ENCODE measurements around the gene ABCC1. TPM values are rescaled to one million over a fixed set of nuclear protein-coding genes. Genes with fewer than 3 reads are reported as not detected.

Gene ABCC1
- total and polyA plus RNA-seq, 4 donors, result 12.4 to 41.5 (median 31.3) TPM

DNA sequence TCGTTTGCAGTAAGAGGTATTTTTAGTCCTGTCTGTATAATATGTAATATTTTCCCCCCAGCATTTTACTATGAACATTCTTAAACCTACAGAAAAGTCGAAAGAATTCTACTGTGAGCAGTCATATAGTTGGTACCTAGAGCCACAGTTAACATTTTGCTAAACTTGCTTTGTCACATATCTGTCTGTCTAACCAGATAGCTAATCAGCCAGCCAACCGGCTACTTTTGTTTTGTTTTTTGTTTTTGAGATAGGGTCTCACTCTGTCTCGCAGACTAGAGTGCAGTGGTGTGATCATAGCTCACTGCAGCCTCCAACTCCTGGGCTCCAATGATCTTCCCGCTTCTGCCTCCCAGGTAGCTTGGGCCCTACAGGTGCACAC lies 73.3 kb downstream of the ABCC1 start:
- peaks cover 0 to 10% (median 9%) of the 10 kb centered on the region in 5 donors for H3K4me1 ChIP-seq (ENCODE audit: control insufficient read depth in 5 of 5, insufficient read depth in 5 of 5, low read length in 5 of 5)
- H3K9me3 ChIP-seq (ENCODE audit: control insufficient read depth in 4 of 4, insufficient read depth in 3 of 4, low read length in 3 of 4), result no peaks in the 10 kb centered on the region
- 77 to 89% methylated on average over 5 of the region's 5 CpGs for WGBS, 2 donors
- peak overlapping the region; percentile 65 to 80 for H3K27ac ChIP-seq (ENCODE audit: low read depth in 1 of 2, low read length in 1 of 2)
- ATAC-seq (ENCODE audit: insufficient read depth, low FRiP score) (no peak), DNase-seq (no peak)
- H3K27me3 ChIP-seq (ENCODE audit: control insufficient read depth in 3 of 3, insufficient read depth in 3 of 3, low read length in 2 of 3), result no peaks in the 10 kb centered on the region
- no peak overlapping the region for H3K4me3 ChIP-seq
- H3K36me3 ChIP-seq (ENCODE audit: control insufficient read depth in 4 of 4, insufficient read depth in 4 of 4, low read length in 4 of 4), result peaks cover 0 to 9% (median 3%) of the 10 kb centered on the region in 4 donors
- no peak overlapping the region for H3K9ac ChIP-seq (ENCODE audit: insufficient read depth in 1 of 2, low read length in 2 of 2)
- TF ChIP-seq, protein P1, sequence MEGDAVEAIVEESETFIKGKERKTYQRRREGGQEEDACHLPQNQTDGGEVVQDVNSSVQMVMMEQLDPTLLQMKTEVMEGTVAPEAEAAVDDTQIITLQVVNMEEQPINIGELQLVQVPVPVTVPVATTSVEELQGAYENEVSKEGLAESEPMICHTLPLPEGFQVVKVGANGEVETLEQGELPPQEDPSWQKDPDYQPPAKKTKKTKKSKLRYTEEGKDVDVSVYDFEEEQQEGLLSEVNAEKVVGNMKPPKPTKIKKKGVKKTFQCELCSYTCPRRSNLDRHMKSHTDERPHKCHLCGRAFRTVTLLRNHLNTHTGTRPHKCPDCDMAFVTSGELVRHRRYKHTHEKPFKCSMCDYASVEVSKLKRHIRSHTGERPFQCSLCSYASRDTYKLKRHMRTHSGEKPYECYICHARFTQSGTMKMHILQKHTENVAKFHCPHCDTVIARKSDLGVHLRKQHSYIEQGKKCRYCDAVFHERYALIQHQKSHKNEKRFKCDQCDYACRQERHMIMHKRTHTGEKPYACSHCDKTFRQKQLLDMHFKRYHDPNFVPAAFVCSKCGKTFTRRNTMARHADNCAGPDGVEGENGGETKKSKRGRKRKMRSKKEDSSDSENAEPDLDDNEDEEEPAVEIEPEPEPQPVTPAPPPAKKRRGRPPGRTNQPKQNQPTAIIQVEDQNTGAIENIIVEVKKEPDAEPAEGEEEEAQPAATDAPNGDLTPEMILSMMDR (IDR thresholded peaks at IDR 0.05; ENCODE audit: control extremely low read depth, extremely low read depth), result no peak

DNA sequence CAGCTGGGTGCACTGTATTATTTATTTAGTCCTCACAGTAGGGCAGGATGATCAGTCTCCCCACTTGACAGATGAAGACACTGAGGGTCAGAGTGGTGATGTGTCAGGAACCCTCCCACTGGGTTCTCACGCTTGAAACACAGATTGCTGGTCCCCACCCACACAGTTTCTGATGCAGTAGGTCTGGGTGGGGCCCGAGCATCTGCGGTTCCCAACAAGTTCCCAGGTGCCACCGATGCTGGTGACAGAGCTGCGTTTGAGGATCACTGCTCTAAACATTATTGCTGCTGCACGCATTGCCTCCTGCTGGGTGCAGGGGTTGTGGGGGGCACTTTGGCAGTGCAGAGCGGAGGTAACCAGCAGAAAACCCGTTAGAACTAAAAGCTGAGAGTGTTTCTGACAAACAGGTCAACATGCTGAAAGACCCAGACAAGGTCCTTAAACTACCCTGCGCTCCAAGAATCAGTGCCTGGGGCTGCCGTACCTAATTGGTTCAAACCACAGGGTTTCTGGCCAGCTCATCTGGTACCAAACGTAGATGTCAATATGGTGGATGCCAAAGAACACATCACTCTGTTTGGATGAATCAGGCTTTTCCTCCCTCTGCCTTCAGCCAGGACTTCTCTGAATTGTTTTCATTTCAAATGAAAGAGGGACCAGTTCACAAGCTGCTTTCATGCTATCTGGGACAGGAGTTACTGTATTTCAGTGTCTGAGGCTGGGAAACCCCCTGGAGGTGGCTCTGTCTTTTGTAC lies 76.0 kb downstream of the ABCC1 start:
- Histone ChIP-seq H3K9me3 (ENCODE audit: control insufficient read depth in 4 of 4, insufficient read depth in 3 of 4, low read length in 3 of 4) (no peaks in the 10 kb centered on the region), H3K4me1 (ENCODE audit: control insufficient read depth in 5 of 5, insufficient read depth in 5 of 5, low read length in 5 of 5) (peaks cover 0 to 15% (median 9%) of the 10 kb centered on the region in 5 donors), H3K9ac (ENCODE audit: insufficient read depth in 1 of 2, low read length in 2 of 2) (no peak overlapping the region), H3K36me3 (ENCODE audit: control insufficient read depth in 4 of 4, insufficient read depth in 4 of 4, low read length in 4 of 4) (peaks cover 0 to 2% (median 1%) of the 10 kb centered on the region in 4 donors), H3K27ac (ENCODE audit: low read depth in 1 of 2, low read length in 1 of 2) (no peak overlapping the region), H3K27me3 (ENCODE audit: control insufficient read depth in 3 of 3, insufficient read depth in 3 of 3, low read length in 2 of 3) (no peaks in the 10 kb centered on the region), H3K4me3 (no peak overlapping the region)
- TF ChIP-seq, protein P1 (IDR thresholded peaks at IDR 0.05; ENCODE audit: control extremely low read depth, extremely low read depth), result no peak
- WGBS, 2 donors, result 78 to 88% methylated on average over 11 of the region's 11 CpGs
- ATAC-seq (ENCODE audit: insufficient read depth, low FRiP score) (no peak), DNase-seq (no peak)

DNA sequence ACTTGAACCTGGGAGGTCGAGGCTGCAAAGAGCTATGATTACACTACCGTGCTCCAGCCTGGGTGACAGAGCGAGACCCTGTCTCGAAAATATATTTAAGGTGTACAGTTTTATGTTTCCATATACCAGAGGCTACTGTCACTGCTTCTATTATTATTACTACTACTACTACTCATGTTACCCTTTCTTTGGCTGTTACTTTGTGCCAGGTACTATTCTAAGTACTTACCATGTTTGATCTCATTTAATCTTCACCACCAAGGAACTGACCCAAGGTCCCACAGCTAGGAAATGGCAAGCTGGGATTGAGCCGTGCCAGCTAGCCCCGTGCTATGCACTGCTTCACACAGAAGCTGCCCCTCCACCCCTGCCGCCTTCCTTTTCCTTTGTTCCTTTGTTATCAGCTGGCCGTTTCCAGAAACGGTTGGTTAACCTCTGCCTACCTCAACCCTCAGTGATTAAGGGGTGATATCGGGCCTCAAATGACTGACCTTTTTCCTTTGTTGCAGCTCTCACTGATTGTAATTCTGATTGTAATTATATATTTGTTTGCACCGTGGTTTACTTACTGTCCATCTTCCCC lies 78.4 kb downstream of the ABCC1 start:
- H3K27me3 ChIP-seq (ENCODE audit: control insufficient read depth in 3 of 3, insufficient read depth in 3 of 3, low read length in 2 of 3), result no peaks in the 10 kb centered on the region
- no peak overlapping the region for H3K9ac ChIP-seq (ENCODE audit: insufficient read depth in 1 of 2, low read length in 2 of 2)
- WGBS, 2 donors, result 55 to 67% methylated on average over 11 of the region's 11 CpGs
- H3K36me3 ChIP-seq (ENCODE audit: control insufficient read depth in 4 of 4, insufficient read depth in 4 of 4, low read length in 4 of 4), result peaks cover 0 to 6% (median 2%) of the 10 kb centered on the region in 4 donors
- TF ChIP-seq, protein P1 (IDR thresholded peaks at IDR 0.05; ENCODE audit: control extremely low read depth, extremely low read depth), result no peak
- H3K4me3 ChIP-seq, result no peak overlapping the region
- no peak for ATAC-seq (ENCODE audit: insufficient read depth, low FRiP score)
- H3K27ac ChIP-seq (ENCODE audit: low read depth in 1 of 2, low read length in 1 of 2), result no peak overlapping the region
- H3K9me3 ChIP-seq (ENCODE audit: control insufficient read depth in 4 of 4, insufficient read depth in 3 of 4, low read length in 3 of 4), result no peaks in the 10 kb centered on the region
- no peak for DNase-seq
- H3K4me1 ChIP-seq (ENCODE audit: control insufficient read depth in 5 of 5, insufficient read depth in 5 of 5, low read length in 5 of 5), result peaks cover 0 to 17% (median 0%) of the 10 kb centered on the region in 5 donors

Measured in lung (tissue), 12 donors.